ENCODE results near the gene VAMP2.
"Not testable (repeated sequence)": the region's sequence is repeated elsewhere in the genome, so short reads cannot be mapped to it uniquely, and the experiment has no call there.

The VAMP2 gene

GRCh38 chr17:8175795-8176196, 13.0 kb upstream of the VAMP2 start:
- no peak for DNase-seq

GRCh38 chr17:8173871-8174322, 11.1 kb upstream of the VAMP2 start:
- no peak for DNase-seq

DNA sequence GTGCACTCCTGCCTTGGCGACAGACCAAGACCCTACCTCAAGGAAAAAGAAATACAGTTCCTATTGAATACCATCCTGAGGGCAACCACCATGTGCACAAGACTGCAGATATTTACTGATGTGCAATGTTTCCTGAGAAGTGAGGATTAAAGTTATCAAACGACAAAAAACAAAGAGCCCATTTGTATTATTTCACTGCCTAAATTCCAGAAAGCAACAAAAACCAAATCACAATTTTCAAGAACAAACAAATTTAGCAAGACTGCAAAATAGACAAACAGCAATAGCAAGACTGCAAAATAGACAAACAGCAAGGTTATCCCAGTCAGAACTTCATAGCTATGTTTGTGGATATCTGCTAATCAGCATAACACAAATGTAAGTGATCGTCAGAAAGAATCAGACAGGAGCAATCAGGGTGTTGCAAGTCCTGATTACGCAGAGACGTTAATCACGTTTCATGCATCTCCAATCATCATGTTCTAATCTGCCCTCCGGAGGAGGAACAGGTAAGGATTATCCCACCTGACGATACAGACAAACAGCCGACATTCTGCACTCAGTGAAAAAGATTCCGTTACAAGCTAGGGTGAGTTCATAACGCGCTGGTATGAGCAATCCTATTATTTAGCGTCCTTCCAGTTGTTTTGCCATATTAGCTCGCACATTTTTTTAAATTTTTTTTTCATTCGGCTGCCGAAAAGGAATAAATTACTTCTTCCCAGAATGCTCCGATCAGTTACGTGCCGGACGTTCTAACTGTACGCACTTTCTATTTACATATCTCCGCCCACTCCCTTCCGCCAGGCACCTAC, 10.5 kb upstream of the VAMP2 start:
- peak; percentile 68 for DNase-seq

DNA sequence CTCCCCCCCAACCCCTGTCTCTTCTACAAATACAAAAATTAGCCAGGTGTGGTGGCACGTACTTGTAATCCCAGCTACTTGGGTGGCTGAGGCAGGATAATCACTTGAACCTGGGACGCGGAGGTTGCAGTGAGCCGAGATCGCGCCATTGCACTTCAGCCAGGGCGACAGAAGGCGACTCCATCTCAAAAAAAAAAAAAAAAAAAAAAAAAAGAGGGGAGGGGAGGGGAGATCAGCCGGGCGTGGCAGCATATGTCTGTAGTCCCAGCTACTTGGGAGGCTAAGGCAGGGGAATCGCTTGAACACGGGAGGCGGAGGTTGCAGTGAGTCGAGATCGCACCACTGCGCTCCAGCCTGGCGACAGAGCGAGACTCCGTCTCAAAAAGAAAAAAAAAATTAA, 7.4 kb upstream of the VAMP2 start:
- DNase-seq: not testable (repeated sequence)

DNA sequence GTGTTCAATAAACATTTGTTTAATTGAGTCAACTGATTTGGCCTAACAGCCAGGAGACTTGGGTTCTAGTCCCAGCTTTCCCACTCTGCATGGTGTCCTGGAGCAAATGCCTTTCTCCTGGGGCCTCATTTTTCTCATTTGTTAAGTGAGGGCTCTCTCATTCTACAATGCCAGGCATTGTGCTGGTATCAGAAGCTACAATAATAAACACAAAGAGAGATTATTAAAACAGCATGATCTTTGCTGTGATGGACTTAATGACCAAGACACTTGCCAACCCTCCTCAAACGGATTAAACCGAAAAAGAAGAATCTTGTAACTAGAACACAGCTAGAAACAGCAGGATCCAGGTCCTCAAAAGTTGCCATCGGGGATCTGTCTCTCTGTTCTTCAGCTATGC, 4.8 kb upstream of the VAMP2 start:
- DNase-seq: no peak

DNA sequence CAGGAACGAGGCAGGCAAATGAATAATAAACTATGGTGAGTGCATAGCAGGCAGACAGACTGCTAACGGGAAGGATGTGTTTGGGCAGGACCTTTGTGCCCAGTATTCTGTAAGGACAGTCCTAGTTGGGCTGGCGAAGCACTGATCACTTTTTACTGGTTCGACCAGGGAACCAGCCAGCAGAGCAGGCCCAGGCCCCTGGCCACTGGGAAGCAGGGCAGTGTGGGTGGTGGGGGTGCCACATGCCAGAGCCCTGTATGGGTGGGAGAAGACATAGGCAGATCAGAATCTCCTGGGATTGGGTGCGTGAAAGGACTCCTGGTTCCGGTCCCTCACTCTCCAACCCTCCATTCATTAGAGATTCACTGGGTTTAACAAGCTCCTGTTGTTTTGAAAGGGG, 4.0 kb upstream of the VAMP2 start:
- DNase-seq: no peak

DNA sequence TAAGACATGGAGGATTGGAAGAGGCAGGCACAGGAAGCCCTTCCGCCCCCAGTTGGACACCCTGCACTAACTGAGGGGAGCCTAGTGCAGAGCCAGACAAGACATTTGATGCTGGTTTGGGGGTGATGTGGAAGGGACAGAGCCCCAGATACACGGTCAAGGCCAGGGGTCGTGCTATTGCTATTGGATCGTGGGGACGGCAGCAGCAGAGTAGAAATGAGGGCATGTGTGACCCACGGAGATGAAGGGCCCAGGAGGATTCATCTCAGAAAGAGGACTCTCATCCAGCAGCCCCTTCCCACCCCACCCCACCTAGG, 2.0 kb upstream of the VAMP2 start:
- no peak for DNase-seq

GRCh38 chr17:8163978-8164814, 1.4 kb upstream of the VAMP2 start:
- DNase-seq: peak; percentile 29

- no peak for DNase-seq
Measured at GRCh38 chr17:8162997-8163977, 539 bp upstream of the VAMP2 start.

DNA sequence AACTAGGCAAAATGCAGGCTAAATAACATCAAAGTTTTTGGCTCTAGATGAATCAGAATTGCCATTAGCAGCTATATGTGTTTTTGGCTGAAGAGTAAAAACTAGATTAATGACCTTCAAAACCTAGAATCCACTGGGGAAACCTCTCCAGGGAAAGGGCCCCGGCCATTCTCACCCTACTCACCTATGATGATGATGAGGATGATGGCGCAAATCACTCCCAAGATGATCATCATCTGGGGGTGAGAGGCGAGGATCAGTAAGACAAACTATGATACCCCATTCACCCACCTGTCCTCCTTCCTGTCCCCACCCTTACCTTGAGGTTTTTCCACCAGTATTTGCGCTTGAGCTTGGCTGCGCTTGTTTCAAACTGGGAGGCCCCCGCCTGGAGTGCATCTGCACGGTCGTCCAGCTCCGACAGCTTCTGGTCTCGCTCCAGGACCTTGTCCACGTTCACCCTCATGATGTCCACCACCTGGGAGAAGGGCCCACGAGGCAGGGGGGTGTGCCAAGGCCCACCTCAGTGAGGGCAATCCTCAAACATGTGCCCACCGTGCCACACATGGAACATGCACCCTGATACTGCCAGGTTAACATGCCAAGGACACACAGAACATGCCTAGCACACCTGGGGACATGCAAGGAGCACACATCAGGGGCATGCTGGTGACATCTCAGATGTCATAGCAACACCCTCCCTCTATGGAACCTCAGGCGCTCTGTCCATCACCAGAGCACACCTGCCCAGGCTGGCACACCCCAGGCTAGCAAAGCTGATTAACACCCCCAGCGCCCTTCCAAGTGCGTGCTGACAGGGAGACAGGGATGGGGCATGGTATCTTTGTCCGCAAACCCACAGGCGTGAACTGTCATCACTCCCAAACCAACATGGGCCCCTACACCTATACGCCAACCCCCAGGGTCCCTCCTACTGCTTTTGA, 1.2 kb downstream of the VAMP2 start:
- DNase-seq: no peak

DNA sequence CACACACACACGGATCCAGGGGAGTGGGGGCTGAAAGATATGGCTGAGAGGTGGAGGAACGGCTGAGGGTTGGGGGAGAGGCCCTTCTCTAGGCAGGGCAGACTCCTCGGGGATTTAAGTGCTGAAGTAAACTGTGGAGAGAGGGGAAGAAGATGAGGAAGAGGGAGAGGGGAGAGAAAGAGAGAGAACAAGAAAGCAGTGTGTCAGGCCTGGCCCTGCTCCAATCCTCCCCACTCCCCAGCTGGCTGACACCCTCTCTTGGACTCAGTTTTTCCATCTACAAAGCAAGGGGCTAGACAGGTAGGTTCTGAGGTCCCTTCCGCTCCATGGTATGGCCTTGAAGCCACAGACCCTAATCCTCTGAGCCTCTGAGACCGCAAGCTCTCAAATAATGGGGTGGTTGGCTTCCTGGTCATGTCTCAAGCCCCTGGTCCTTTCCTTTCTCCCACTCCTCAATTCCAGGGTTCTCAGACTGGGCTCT, 2.0 kb downstream of the VAMP2 start:
- no peak for DNase-seq

GRCh38 chr17:8160224-8160577, 2.5 kb downstream of the VAMP2 start:
- DNase-seq: no peak

- no peak for DNase-seq
Measured at GRCh38 chr17:8159459-8160223, 3.1 kb downstream of the VAMP2 start.

DNA sequence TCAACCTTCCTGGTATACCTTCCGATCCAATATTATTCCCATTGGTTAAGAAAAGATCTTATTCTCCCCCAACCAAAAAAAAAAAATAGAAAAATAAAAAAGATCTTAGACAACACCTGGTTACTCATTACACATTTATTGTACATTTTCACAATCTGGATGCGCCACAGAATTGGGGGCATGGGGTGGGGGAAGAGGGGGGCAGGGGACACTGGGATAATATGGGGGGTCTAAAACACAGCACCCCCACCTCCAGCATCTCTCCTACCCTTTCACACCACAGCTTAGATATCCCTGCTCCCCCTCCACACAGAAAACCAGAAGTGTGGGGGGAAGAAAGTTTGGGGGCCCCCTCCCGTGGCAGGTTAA, 3.7 kb downstream of the VAMP2 start:
- DNase-seq: no peak

GRCh38 chr17:8158267-8159031, 4.3 kb downstream of the VAMP2 start:
- peak; percentile 51 for DNase-seq

DNA sequence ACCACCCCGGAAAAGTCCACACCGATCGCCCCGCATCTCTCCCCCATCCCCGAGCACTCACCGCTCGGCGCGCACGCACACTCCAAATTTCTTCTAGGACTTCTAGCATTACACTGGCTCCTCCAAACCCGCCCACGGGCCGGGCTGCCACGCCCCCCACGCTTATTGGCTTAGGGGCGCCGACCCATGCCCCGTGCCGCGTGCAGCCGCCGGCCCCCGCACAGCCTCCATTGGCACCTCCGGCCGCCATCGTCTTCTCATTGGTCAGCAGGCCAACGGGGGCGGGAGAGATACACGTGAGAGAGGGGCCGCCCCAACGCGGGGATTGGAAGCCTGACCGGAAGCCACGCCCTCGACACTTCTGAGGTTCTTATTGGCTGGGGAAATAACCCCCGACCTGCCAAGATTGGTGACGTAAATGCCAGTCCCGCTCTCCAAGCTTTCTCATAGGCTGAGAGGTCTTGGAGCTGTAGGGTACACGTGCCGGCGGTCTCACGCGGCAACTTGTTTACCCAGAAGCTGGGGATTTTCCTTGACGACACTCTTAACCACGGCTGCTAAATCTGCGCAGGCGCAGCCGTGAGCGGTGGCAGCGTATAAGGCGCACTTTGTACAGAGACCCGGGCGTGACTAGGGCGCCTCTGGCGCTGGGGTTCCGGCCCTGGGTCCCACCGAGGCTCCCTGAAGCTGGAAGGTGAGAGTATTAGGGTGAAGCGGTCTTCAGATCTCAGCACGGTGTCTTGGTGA, 6.3 kb downstream of the VAMP2 start:
- peak; percentile 97 for DNase-seq

DNA sequence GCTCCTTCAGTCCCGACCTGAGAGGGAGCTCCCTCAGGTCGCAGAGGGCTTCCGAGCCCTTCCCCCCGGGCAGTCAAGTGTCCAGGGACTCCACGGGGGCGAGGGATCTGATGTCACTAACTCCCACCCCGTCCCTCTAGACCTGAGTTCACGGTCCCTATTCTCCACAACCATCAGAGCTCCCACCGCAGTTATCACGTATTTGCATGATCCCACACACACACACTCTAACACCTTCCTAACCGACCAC, 6.8 kb downstream of the VAMP2 start:
- DNase-seq: no peak

- DNase-seq: no peak
Measured at GRCh38 chr17:8155231-8155995, 7.3 kb downstream of the VAMP2 start.

GRCh38 chr17:8154608-8155155, 8.1 kb downstream of the VAMP2 start:
- no peak for DNase-seq
